Measurements from ENCODE around the gene SLC25A25.

Gene SLC25A25

GRCh38 chr9:128143525-128144238 is 75.7 kb downstream of the SLC25A25 start:
- in situ Hi-C loops (cut with MboI; ENCODE audit: low sequenced_read_pairs), result no loop called here

- in situ Hi-C loops (cut with MboI; ENCODE audit: low sequenced_read_pairs), result no loop called here
Measured at GRCh38 chr9:128144239-128145181, 76.5 kb downstream of the SLC25A25 start.

DNA sequence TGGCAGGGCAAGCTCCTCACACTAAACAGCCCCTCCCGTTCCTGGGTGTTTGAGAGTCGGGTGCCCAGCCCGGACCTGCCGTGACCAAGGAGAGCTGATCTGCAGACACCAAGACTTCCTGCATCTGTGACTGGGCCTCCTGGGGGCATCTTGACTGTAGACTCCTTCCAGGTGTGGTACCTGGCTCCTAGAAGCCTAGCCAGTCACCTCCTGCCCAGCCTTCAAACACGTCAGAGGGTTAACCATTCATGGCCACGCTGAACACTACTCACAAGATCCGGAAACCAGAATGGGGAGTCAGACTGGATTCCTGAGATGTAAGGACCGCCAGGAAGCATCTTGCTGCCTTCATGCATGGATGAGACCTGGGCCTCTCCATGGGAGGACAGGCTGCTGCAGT is 77.5 kb downstream of the SLC25A25 start:
- in situ Hi-C loops (cut with MboI; ENCODE audit: low sequenced_read_pairs), result no loop called here

GRCh38 chr9:128145951-128146351 is 77.9 kb downstream of the SLC25A25 start:
- in situ Hi-C loops (cut with MboI; ENCODE audit: low sequenced_read_pairs), result no loop called here

DNA sequence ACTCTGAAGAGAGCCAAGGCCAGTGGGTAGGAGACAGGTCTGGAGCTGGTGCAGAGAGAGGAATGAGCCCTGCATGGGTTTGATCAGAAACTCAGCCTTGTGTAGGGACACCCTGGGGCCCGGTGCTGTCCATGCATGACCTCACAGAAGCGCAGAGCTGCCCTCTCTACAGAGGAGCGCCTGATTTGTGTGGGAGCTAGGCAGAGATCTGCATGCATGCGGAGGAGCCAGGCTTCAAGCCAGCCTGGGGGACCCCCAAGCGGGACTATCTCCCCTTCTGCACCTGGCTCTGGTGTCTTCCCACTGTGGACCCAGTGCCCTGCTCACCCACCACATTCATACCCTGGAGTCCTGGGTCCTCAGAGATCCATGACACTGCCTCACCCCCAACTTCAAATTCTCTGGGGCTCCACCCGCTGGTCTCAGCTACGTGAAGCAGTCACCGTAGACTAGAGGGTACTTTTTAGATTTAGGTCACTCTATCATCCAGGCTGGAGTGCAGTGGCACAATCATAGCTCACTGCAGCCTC is 78.6 kb downstream of the SLC25A25 start:
- in situ Hi-C loops (cut with MboI; ENCODE audit: low sequenced_read_pairs), result no loop called here

DNA sequence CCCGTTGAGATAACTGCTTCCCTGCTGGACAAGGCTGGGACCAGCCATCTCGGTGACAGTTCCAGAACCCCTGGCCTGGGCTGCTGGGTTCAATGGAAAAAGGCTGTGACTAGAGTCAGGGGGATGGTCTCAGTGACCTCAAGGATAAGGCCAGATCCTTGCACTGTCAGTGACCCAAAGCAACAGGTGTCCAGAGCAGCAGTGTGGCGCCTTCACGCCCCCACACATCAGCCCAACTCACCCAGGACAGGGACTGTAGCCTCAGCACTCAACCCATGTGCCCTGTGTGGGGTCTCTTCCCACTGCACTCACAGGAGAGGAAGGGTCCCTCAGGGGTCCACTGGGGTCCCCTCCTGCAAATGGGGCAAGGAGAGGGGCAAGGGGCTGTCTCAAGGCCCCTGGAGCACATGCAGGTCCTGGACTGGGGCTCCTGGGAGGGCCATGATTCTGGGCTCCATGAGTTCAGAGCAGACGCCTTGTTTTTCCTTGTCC is 80.5 kb downstream of the SLC25A25 start:
- in situ Hi-C loops (cut with MboI; ENCODE audit: low sequenced_read_pairs), result no loop called here

DNA sequence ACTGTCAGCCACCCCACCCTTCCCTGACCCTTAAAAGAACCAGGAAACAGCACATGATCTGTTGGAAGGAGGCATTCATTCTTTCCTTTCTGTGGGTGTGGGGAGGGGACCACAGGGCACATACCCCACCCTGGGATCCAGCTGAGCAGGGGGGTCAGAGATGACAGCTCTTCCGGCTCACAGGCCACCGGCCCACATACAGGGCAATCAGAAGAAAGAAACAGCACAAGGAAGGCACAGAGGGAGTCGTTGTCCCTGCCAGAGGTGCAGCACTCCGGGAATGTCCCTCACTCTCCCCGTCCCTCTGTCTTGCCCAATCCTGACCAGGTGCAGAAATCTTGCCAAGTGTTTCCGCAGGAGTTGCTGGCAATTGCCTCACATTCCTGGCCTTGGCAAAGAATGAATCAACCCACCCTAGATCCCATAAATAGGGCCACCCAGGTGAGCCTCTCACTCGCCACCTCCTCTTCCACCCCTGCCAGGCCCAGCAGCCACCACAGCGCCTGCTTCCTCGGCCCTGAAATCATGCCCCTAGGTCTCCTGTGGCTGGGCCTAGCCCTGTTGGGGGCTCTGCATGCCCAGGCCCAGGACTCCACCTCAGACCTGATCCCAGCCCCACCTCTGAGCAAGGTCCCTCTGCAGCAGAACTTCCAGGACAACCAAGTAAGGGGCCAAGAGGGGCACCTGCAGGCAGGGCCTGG is 81.1 kb downstream of the SLC25A25 start, which contains the start of gene LCN2:
TSS of gene LCN2 (plus strand) at position 453 of the 701 bp plus-strand sequence. CDS start at position 526, 73 bp downstream.
- in situ Hi-C loops (cut with MboI; ENCODE audit: low sequenced_read_pairs), result no loop called here

GRCh38 chr9:128149951-128150593 is 82.0 kb downstream of the SLC25A25 start:
- in situ Hi-C loops (cut with MboI; ENCODE audit: low sequenced_read_pairs), result no loop called here

DNA sequence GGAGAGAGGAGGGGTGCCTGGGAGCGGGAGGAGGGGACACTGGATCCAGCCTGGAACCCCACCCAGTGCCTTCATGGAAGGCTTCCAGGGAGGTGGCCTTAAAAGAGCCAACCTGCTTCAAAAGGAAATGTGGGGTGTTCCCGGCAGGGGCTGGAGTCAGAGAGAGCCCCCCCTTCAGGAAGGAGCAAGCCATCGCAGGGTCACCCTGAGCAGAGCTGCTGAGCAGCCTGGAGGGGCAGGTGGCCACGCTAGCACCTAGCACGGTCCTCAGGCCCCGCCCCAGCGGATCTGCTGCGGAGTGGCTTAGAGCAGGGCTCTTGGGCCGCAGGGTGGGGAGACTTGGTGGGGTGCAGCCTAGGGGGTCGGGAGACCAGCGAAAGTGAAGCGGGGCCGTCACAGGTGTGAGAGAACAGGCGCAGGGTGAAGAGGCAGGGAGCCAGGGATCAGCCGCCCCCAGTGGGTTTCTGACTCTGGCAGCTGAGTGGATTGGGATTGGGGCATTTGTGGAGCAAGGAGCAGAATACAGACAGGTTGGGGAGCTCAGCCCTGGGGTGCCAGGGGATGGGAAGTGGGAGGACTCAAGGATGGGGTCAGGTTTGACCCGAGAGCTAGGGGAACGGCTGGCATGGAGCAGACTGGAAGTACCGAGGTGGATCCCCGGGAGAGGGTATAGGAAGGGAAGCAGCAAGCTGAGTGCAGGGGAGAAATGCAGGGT is 82.7 kb downstream of the SLC25A25 start:
- in situ Hi-C loops (cut with MboI; ENCODE audit: low sequenced_read_pairs), result no loop called here

DNA sequence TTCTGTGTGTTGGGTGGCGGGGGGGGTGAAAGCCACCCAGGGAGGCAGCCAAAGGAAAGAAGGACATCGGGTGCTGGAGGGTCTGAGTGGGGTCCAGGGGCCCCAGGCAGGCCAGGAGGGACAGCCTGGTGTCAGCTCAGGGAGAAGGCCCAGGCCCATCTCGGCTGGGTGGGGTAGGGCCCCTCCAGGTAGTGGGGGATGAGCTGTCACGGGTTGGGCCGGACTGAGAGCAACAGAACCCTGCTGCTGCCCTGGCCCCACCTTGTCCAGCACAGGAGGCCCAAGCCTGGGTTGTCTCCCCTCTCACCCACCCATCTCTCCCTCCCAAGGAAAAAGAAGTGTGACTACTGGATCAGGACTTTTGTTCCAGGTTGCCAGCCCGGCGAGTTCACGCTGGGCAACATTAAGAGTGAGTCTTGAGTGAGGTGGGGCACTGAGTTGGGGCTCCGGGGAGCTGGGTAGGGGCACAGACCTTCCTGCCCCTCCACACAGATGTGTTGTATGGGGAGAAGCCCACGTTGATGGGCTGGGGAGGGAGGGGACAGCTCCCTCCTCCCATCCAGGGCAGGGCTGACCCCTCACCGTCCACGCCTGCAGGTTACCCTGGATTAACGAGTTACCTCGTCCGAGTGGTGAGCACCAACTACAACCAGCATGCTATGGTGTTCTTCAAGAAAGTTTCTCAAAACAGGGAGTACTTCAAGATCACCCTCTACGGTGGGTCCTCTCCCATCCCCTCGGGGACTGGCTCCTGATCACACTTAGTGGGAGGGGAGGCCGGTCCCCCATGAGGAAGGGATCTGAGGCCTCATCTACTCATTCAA is 83.5 kb downstream of the SLC25A25 start:
- in situ Hi-C loops (cut with MboI; ENCODE audit: low sequenced_read_pairs), result no loop called here

- in situ Hi-C loops (cut with MboI; ENCODE audit: low sequenced_read_pairs), result no loop called here
Measured at GRCh38 chr9:128152133-128153059, 84.4 kb downstream of the SLC25A25 start.

- in situ Hi-C loops (cut with MboI; ENCODE audit: low sequenced_read_pairs), result no loop called here
Measured at GRCh38 chr9:128153060-128153946, 85.3 kb downstream of the SLC25A25 start.

DNA sequence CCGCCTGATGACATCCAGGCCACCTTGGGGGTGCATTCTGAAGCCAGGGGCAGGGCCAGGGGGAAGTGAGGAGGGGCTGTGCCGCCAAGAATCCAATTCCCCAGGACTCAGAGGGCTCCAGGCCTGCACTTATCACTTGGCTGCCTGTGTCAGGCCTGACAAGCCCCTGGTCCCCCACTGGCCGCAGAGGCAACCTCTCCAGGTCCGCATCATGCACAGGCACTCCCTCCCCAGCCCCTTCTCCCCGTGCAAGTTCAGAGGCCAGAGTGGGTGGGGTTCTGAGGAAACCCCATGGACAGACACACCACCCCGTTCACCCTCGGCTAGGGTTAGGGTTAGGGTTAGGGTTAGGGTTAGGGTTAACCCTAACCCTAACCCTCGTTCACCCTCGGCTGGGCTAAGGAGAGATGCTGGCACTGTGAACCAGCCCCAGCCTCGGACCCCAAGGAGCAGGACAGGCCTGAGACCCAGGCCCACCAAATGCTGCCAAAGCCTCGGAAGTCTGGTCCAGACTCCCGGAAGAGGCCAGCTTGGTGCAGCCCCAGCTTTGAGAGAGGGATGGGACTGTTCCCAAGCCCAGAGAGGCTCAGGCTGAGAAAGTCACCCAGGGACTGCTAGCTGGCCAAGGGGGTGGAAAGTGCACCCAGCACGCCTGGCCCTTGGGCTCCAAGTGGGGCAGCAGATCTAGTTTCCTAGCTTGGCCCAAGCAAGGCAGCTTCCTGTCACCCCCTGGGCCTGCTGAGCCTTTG is 86.1 kb downstream of the SLC25A25 start:
- in situ Hi-C loops (cut with MboI; ENCODE audit: low sequenced_read_pairs), result no loop called here

- in situ Hi-C loops (cut with MboI; ENCODE audit: low sequenced_read_pairs), result no loop called here
Measured at GRCh38 chr9:128155736-128156500, 87.9 kb downstream of the SLC25A25 start.

Data from HL-60/S4 treated with phorbol 12-myristate 13-acetate at 8.2 ng/mL for 4 days and 3 days (cell line).